ENCODE results near the gene GTPBP6. TPM values are rescaled to one million over a fixed set of nuclear protein-coding genes. Genes with fewer than 3 reads are reported as not detected.

Gene GTPBP6
- total RNA-seq, 4 donors from 2014 or later = 20.2 to 35.8 (median 27.9) TPM

GRCh38 chrX:338281-338835 lies 19.8 kb upstream of the GTPBP6 start:
- no peak for TF ChIP-seq CTCF (IDR thresholded peaks at IDR 0.05; ENCODE audit: low read depth)

- TF ChIP-seq CTCF (IDR thresholded peaks at IDR 0.05; ENCODE audit: low read depth) = no peak
Observed at GRCh38 chrX:337331-337831, 18.8 kb upstream of the GTPBP6 start.

- TF ChIP-seq CTCF (IDR thresholded peaks at IDR 0.05; ENCODE audit: low read depth) = no peak
Observed at GRCh38 chrX:336227-336626, 17.6 kb upstream of the GTPBP6 start.

- TF ChIP-seq CTCF (IDR thresholded peaks at IDR 0.05; ENCODE audit: low read depth) = no peak
Observed at GRCh38 chrX:335758-336155, 17.2 kb upstream of the GTPBP6 start.

GRCh38 chrX:334971-335757 lies 16.6 kb upstream of the GTPBP6 start:
- TF ChIP-seq CTCF (IDR thresholded peaks at IDR 0.05; ENCODE audit: low read depth) = no peak

GRCh38 chrX:334331-334891 lies 15.8 kb upstream of the GTPBP6 start:
- no peak for TF ChIP-seq CTCF (IDR thresholded peaks at IDR 0.05; ENCODE audit: low read depth)

GRCh38 chrX:333611-334311 lies 15.2 kb upstream of the GTPBP6 start:
- no peak for TF ChIP-seq CTCF (IDR thresholded peaks at IDR 0.05; ENCODE audit: low read depth)

All from subcutaneous adipose tissue (tissue), 4 donors.